Subcutaneous adipose tissue (tissue), 4 donors: ENCODE measurements around the gene EED. TPM values are rescaled to one million over a fixed set of nuclear protein-coding genes. Genes with fewer than 3 reads are reported as not detected.

Experiments used
- CTCF ChIP-seq: fragments of 450-650 bp; IDR thresholded peaks from one replicate; pipeline ENCODE4 v1.5.1; 2016; ENCODE audit warnings: low read depth, mild to moderate bottlenecking, control low read depth, antibody characterized with exemption, moderate library complexity
- total RNA-seq, 4 donors: library from RNA; depleted of rRNA; stranded (reverse); fragments of >200 nt; gene quantifications; one replicate each; pipeline ENCODE4 v1.1.0, GENCODE V29; 2016

Gene EED, protein sequence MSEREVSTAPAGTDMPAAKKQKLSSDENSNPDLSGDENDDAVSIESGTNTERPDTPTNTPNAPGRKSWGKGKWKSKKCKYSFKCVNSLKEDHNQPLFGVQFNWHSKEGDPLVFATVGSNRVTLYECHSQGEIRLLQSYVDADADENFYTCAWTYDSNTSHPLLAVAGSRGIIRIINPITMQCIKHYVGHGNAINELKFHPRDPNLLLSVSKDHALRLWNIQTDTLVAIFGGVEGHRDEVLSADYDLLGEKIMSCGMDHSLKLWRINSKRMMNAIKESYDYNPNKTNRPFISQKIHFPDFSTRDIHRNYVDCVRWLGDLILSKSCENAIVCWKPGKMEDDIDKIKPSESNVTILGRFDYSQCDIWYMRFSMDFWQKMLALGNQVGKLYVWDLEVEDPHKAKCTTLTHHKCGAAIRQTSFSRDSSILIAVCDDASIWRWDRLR
- 10 to 100 TPM; 14.7 to 28.4 (median 24.3) TPM for total RNA-seq

GRCh38 chr11:86244522-86245368, at the start of gene EED:
Gene EED, plus strand, starts transcription at chr11:86244753. Its CDS starts 477 bp downstream, at chr11:86245230.
- TF ChIP-seq CTCF: no peak

DNA sequence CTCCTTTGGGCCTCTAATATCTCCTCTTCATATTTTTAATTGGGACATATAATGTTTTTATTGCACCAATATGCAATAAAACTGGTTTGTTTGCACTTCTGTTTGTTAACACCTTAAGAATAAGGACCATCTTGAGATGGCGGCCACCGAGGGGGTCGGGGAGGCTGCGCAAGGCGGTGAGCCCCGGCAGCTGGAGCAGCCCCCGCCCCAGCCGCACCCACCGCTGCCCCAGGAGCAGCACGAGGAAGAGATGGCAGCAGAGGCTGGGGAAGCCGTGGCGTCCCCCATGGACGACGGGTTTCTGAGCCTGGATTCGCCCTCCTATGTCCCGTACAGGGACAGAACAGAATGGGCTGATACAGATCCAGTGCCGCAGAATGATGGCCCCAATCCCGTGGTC, 49.6 kb upstream of the EED start:
- TF ChIP-seq CTCF: no peak

GRCh38 chr11:86196085-86196696, 48.4 kb upstream of the EED start:
- no peak for TF ChIP-seq CTCF

DNA sequence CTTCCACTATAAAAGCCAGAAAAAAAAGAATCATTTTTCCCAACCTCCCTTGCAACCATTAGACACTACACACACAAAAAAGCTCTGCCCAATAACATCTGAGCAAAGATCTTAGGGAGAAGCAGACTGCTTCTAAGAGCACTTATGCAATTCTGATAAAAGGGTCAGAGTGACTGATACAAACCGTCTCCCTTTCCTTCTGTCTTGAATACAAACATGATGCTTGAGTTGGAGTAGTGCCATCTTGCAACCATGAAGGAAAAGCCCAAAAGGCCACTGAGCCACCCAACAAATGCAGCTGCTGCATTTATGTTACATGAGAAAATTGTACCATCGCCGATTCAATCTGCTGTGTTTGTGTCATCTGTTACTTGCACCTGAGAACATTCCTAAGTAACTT, 47.6 kb upstream of the EED start:
- TF ChIP-seq CTCF: no peak

- no peak for TF ChIP-seq CTCF
These were observed 47.1 kb upstream of the EED start for GRCh38 chr11:86197448-86197847.

DNA sequence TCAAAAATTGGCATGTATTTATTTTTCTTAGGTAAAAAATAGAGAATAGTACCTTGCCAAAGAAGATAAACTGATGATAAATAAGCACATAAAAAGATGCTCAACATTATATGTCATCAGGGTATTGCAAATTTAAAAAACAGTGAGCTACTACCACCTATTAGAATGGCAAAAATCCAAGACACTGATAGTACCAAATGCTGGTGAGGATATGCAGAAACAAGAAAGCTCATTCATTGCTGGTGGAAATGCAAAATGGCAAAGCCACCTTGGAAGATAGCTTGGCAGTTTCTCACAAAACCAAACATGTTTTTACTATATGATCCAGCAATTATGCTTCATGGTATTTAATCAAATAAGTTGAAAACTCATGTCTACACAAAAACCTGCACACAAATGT, 46.4 kb upstream of the EED start:
- no peak for TF ChIP-seq CTCF

DNA sequence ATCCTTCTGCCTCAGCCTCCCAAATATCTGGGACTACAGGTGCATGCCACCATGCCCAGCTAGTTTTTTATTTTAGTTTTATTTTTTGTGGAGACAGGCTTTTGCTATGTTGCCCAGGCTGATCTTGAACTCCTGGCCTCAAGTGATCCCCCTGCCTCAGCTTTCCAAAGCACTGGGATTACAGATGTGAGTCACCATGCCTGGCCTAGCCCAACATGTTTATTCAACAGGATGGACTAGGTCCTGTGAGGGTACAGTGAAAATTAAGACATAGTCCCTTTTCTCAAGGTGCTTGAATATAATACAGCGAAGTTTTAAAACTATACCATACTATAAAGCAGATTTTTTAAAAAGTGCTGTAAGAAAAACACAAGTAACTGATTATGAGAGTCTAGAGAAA, 45.2 kb upstream of the EED start:
- TF ChIP-seq CTCF: no peak
